Tibial artery (tissue), 4 donors: ENCODE measurements around the gene C1orf35.
A peak's percentile ranks its signal among the peaks of the same experiment; 100 is the strongest.

ENCODE experiments used
- DNase-seq, 2 donors: peaks; one replicate each; pipeline ENCODE4 v3.0.0-alpha.2; 2019
- H3K27ac ChIP-seq, 2 donors: fragments of 200-600 bp; sonication (generic) in 1 of 2; 1 replicate in 1 of 2; 2 replicates in 1 of 2; pipeline ENCODE4 v1.5.1; 2018 to 2019; ENCODE audit warnings: mild to moderate bottlenecking in 1 of 2
- H3K27me3 ChIP-seq, 2 donors: fragments of 200-600 bp; sonication (generic) in 1 of 2; one replicate each; pipeline versions ENCODE4 v1.5.1 to v1.6.0; 2016 to 2019
- H3K36me3 ChIP-seq, 3 donors: fragments of 200-600 bp; sonication (generic) in 2 of 3; one replicate each; pipeline ENCODE4 v1.5.1; 2016 to 2019; ENCODE audit warnings: mild to moderate bottlenecking in 2 of 3
- H3K4me1 ChIP-seq, 4 donors: fragments of 200-600 bp; sonication (generic) in 2 of 4; 1 replicate in 3 of 4; 2 replicates in 1 of 4; pipeline ENCODE4 v1.5.1; 2016 to 2019
- H3K4me3 ChIP-seq, 2 donors: fragments of 200-600 bp; sonication (generic) in 1 of 2; 1 replicate in 1 of 2; 2 replicates in 1 of 2; pipeline ENCODE4 v1.5.1; 2018 to 2019; ENCODE audit warnings: mild to moderate bottlenecking in 2 of 2
- H3K9me3 ChIP-seq, 3 donors: fragments of 200-600 bp; sonication (generic) in 1 of 3; one replicate each; pipeline ENCODE4 v1.5.1; 2016 to 2019
- intact Hi-C: fragments of 100-400 bp; cut with DNase I; formaldehyde crosslinking; loops from one replicate; pipeline ENCODE4 v1.15.0; 2023; ENCODE audit warnings: low total_unique reads
- TF ChIP-seq, protein P1 (sequence below), 2 experiments: fragments of 200-600 bp in 1 of 2; fragments of 450-650 bp in 1 of 2; IDR thresholded peaks; one replicate each; pipeline ENCODE4 v1.5.1; 2017 to 2019; ENCODE audit warnings: antibody characterized with exemption in 2 of 2, mild to moderate bottlenecking in 1 of 2, moderate library complexity in 1 of 2

C1orf35 gene

DNA sequence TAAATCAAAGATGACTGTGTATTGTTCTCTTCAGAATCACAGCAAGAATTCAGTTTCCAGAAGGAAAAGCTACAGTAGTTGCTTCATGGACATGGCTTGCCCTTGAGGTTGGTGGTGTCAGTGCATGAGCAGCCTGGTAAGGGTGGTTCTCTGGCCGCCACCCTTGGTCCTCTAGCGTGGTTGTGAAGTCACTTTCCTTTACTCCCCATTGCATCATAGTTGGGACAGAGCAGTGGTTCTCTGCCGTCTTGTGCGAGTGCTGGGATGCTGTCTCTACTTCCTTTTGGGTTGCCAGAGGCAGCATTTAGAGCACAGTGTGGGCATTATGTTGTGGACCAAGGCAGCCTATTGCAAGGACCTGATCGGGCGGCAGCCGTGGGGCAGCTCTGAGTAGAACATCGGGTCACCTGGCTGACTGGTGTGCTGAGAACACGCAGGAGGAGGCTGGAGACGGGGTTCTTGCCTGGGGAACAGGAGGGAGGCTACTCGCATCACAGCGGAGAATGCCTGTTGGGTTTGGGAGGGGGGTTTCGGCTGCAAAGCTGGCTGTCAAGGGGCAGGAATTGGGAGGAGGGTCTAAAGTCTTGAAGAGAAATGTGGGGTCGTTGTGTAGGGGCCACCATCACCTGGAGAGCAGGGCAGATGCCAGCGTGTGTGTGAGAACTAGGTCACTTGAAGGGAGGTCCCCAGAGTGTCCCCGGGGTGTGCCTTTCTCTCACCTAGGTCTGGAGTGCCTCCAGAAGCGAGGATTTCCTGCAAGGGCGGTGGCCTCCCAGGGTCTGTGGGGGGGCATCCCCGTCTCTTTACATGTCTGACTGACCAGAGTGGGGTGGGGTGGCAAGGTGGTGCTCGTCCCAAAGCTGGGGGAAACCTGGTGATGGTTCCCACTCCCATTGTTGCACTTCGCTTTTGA, 14.3 kb downstream of the C1orf35 start:
- Histone ChIP-seq H3K27me3 (no peaks in the 10 kb centered on the region), H3K36me3 (peaks cover 0 to under 1% (median 0%) of the 10 kb centered on the region in 3 donors), H3K4me1 (peaks cover 8 to 95% (median 83%) of the 10 kb centered on the region in 4 donors), H3K9me3 (no peaks in the 10 kb centered on the region), H3K27ac (no peak overlapping the region), H3K4me3 (peak overlapping the region in 1 of 2 donors; percentile 21)
- peak; percentile 19 to 57 for DNase-seq
- TF ChIP-seq, protein P1, sequence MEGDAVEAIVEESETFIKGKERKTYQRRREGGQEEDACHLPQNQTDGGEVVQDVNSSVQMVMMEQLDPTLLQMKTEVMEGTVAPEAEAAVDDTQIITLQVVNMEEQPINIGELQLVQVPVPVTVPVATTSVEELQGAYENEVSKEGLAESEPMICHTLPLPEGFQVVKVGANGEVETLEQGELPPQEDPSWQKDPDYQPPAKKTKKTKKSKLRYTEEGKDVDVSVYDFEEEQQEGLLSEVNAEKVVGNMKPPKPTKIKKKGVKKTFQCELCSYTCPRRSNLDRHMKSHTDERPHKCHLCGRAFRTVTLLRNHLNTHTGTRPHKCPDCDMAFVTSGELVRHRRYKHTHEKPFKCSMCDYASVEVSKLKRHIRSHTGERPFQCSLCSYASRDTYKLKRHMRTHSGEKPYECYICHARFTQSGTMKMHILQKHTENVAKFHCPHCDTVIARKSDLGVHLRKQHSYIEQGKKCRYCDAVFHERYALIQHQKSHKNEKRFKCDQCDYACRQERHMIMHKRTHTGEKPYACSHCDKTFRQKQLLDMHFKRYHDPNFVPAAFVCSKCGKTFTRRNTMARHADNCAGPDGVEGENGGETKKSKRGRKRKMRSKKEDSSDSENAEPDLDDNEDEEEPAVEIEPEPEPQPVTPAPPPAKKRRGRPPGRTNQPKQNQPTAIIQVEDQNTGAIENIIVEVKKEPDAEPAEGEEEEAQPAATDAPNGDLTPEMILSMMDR (IDR thresholded peaks at IDR 0.05): no peak
- intact Hi-C loops: loop anchor here (10.0 kb wide), 3 partner anchors 324 to 1416 kb away; partner anchors contain the start of genes JMJD4, NUP133 and SNAP47

DNA sequence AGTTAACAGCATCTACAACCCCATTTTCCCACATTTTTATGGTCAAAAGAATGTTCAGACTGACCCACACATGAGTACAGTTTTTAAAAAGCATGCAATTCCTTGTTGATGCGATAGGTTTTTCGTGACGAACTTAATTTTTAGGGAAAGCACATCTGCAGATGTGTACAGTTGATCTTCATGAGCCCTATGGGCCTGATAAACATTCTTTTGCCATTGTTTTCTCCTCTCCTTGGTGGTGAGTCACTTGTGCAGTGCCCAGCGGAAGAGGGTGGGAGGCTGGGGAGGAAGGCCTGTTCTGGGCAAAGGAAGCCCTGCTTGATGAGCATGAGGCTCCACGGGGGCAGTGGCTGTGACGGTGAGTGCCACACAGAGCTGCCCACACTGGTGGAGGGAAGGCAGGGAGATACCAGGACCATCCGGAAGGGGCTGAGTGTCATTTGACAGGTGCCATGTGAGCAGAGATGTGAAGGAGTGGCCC, 15.3 kb downstream of the C1orf35 start:
- H3K9me3 ChIP-seq: no peaks in the 10 kb centered on the region
- peak overlapping the region in 1 of 2 donors; percentile 21 for H3K4me3 ChIP-seq
- peaks cover 8 to 89% (median 79%) of the 10 kb centered on the region in 4 donors for H3K4me1 ChIP-seq
- TF ChIP-seq, protein P1 (IDR thresholded peaks at IDR 0.05): no peak
- no peak overlapping the region for H3K27ac ChIP-seq
- H3K27me3 ChIP-seq: no peaks in the 10 kb centered on the region
- intact Hi-C loops: loop anchor here (10.0 kb wide), 3 partner anchors 323 to 1417 kb away; partner anchors contain the start of genes JMJD4, NUP133 and SNAP47
- DNase-seq: peak in 1 of 2 donors; percentile 63
- H3K36me3 ChIP-seq: no peaks in the 10 kb centered on the region

DNA sequence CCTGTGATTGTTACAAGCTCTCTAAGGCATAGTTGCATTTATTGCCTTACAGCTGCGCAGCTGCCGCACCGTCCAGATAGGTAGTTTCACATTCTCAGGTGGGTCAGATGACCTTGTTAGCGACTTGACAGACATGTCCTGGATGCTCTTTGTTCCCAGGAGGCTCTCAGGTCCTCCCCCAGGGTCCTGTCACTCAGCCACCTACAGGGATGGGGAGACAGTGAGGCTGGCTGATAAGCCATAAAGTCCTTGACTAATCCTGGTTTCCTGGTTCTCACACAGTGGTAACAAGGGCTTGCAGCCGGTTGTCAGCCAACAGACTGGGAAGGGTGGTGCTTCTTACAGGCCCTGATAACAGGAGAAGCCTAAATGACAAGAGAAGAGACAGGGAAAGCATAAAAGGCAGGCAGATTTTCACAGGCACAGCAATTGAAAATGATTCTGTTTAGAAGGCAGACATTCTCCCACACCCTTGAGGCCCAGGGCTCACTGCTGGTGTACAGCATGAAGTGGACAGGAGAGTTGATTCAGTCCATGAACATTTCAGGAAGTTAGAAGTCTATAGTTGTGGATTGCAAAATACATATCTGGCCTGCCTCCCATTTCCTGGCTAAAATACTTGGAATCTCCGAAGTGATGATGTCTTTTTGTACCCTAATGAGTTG, 17.7 kb downstream of the C1orf35 start:
- intact Hi-C loops: loop anchor here (10.0 kb wide), 3 partner anchors 321 to 1419 kb away; partner anchors contain the start of genes JMJD4, NUP133 and SNAP47

DNA sequence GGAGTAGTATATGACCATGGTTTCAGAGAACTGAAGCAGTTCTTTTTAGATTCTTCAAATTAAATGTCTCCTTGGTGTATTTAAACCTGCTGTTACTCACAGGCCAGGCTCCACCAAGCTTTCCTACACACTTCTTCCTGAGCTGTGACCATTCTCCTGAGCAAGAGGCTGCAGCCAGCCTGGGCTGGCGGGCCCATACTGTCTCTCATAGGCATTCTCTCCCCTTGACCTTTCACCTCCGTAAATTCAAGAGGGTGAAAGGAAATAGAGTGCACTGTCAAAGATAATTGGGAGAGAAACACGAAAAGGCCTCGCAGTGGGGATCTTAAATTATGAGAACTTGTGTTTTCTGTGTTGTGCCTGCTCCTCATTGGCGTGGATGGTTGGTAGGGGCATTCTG, 18.3 kb downstream of the C1orf35 start:
- peak overlapping the region; percentile 95 to 100 for H3K27ac ChIP-seq
- DNase-seq: no peak
- peaks cover 2 to 77% (median 67%) of the 10 kb centered on the region in 4 donors for H3K4me1 ChIP-seq
- no peaks in the 10 kb centered on the region for H3K9me3 ChIP-seq
- intact Hi-C loops: loop anchor here (5.0 to 10.0 kb wide), 4 partner anchors 320 to 1420 kb away; partner anchors contain the start of genes JMJD4, NUP133, RNF187 and SNAP47
- no peaks in the 10 kb centered on the region for H3K27me3 ChIP-seq
- TF ChIP-seq, protein P1 (IDR thresholded peaks at IDR 0.05): no peak
- H3K36me3 ChIP-seq: no peaks in the 10 kb centered on the region
- peak overlapping the region; percentile 87 to 93 for H3K4me3 ChIP-seq

More for the DNA sequence above, 17.7 kb downstream of the C1orf35 start:
- peak overlapping the region; percentile 8 to 95 for H3K27ac ChIP-seq
- peak overlapping the region; percentile 87 to 93 for H3K4me3 ChIP-seq
- H3K9me3 ChIP-seq: no peaks in the 10 kb centered on the region
- DNase-seq: no peak
- TF ChIP-seq, protein P1 (IDR thresholded peaks at IDR 0.05): no peak
- H3K27me3 ChIP-seq: no peaks in the 10 kb centered on the region
- no peaks in the 10 kb centered on the region for H3K36me3 ChIP-seq
- peaks cover 8 to 79% (median 74%) of the 10 kb centered on the region in 4 donors for H3K4me1 ChIP-seq

DNA sequence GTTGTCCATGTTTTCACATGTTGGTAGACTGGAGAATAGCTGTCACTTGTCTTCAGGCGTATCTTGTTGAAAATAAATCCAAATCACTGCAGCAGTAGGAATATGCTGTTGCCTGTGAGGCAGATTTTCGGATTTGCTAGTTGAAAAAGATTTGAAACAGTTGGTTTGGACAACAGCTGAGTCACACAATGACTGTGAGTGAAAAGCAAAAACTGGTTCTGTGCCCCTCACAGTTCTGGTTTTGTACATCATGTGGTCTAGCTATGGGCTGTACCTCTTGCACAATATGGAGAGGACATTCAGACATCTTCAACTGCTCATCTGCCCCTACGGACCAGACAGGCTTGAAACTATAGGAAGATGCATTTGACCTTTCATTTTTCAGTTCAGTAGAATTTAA, 18.8 kb downstream of the C1orf35 start:
- H3K4me1 ChIP-seq: peaks cover 0 to 72% (median 63%) of the 10 kb centered on the region in 4 donors
- H3K27ac ChIP-seq: peak overlapping the region; percentile 95 to 100
- intact Hi-C loops: loop anchor here (5.0 to 10.0 kb wide), 4 partner anchors 320 to 1420 kb away; partner anchors contain the start of genes JMJD4, NUP133, RNF187 and SNAP47
- TF ChIP-seq, protein P1 (IDR thresholded peaks at IDR 0.05): no peak
- H3K27me3 ChIP-seq: no peaks in the 10 kb centered on the region
- H3K36me3 ChIP-seq: peaks cover 0 to 2% (median 0%) of the 10 kb centered on the region in 3 donors
- peak overlapping the region; percentile 87 to 93 for H3K4me3 ChIP-seq
- no peaks in the 10 kb centered on the region for H3K9me3 ChIP-seq
- no peak for DNase-seq
